Smooth muscle cell (in vitro differentiated cells): ENCODE data around the gene C2CD2. TPM values are rescaled to one million over a fixed set of nuclear protein-coding genes. Genes with fewer than 3 reads are reported as not detected.
"Not testable (repeated sequence)": the region's sequence is repeated elsewhere in the genome, so short reads cannot be mapped to it uniquely, and the experiment has no call there.

ENCODE experiments used
- DNase-seq: peaks from one replicate; lab custom pipeline; 2025; ENCODE audit not compliant: unreplicated experiment; lab: John Stamatoyannopoulos, UW
- H2AFZ ChIP-seq: fragments of 200-600 bp; sonication (generic); 2 replicates; pipeline ENCODE4 v1.6.0; 2016; ENCODE audit warnings: antibody characterized with exemption, low read depth, mild to moderate bottlenecking
- H3F3A ChIP-seq: fragments of 200-600 bp; sonication (generic); 2 replicates; pipeline ENCODE4 v1.6.0; 2017; ENCODE audit warnings: antibody characterized with exemption, low read depth
- H3K27ac ChIP-seq: fragments of 200-600 bp; sonication (generic); 2 replicates; pipeline ENCODE4 v1.5.1; 2016; ENCODE audit warnings: low read depth, mild to moderate bottlenecking
- H3K27me3 ChIP-seq: fragments of 200-600 bp; sonication (generic); 2 replicates; pipeline ENCODE4 v1.6.1; 2016; ENCODE audit warnings: low read depth, mild to moderate bottlenecking
- H3K36me3 ChIP-seq: fragments of 200-600 bp; sonication (generic); 2 replicates; pipeline ENCODE4 v1.5.1; 2016; ENCODE audit warnings: low read depth
- H3K4me1 ChIP-seq: fragments of 200-600 bp; sonication (generic); 2 replicates; pipeline ENCODE4 v1.5.1; 2016; ENCODE audit warnings: low read depth
- H3K4me2 ChIP-seq: fragments of 200-600 bp; sonication (generic); 2 replicates; pipeline ENCODE4 v1.6.0; 2016; ENCODE audit warnings: mild to moderate bottlenecking
- H3K4me3 ChIP-seq: fragments of 200-600 bp; sonication (generic); 2 replicates; pipeline ENCODE4 v1.5.1; 2016; ENCODE audit warnings: mild to moderate bottlenecking
- H3K79me2 ChIP-seq: fragments of 200-600 bp; sonication (generic); 2 replicates; pipeline ENCODE4 v1.6.0; 2016; ENCODE audit warnings: low read depth, mild to moderate bottlenecking
- H3K9ac ChIP-seq: fragments of 200-600 bp; sonication (generic); 2 replicates; pipeline ENCODE4 v1.6.0; 2016; ENCODE audit warnings: low read depth
- H3K9me3 ChIP-seq: fragments of 200-600 bp; sonication (generic); replicated peaks from 2 replicates; pipeline ENCODE4 v1.5.1; 2016; ENCODE audit warnings: low read depth
- H4K20me1 ChIP-seq: fragments of 200-600 bp; sonication (generic); 2 replicates; pipeline ENCODE4 v1.6.0; 2016; ENCODE audit warnings: low read depth
- WGBS: methylation state at CpG from one replicate; pipeline ENCODE4 v1.1.7; 2016; ENCODE audit warnings: low lambda C conversion rate; 5-methylcytosine and 5-hydroxymethylcytosine counted together
- polyA plus RNA-seq: library from polyadenylated mRNA; unstranded; fragments of >200 nt; fragmentation: Nextera tagmentation; extraction: Ambion mirVana; gene quantifications from 2 replicates; pipeline ENCODE4 v1.2.1, GENCODE V29; 2016
- total RNA-seq: library from RNA; depleted of rRNA; stranded (reverse); fragments of >200 nt; gene quantifications from 2 replicates; pipeline ENCODE4 v1.2.3, GENCODE V29; 2014
- TF ChIP-seq, protein P1 (sequence below): fragments of 200-600 bp; sonication (generic); IDR thresholded peaks from 2 replicates; pipeline ENCODE4 v1.5.1; 2017; ENCODE audit warnings: borderline replicate concordance, mild to moderate bottlenecking, antibody characterized with exemption; ENCODE audit not compliant: insufficient read depth, poor library complexity, severe bottlenecking

Gene C2CD2
- total and polyA plus RNA-seq, 2 experiments from 2014 or later = 3.4 to 6.1 TPM

DNA sequence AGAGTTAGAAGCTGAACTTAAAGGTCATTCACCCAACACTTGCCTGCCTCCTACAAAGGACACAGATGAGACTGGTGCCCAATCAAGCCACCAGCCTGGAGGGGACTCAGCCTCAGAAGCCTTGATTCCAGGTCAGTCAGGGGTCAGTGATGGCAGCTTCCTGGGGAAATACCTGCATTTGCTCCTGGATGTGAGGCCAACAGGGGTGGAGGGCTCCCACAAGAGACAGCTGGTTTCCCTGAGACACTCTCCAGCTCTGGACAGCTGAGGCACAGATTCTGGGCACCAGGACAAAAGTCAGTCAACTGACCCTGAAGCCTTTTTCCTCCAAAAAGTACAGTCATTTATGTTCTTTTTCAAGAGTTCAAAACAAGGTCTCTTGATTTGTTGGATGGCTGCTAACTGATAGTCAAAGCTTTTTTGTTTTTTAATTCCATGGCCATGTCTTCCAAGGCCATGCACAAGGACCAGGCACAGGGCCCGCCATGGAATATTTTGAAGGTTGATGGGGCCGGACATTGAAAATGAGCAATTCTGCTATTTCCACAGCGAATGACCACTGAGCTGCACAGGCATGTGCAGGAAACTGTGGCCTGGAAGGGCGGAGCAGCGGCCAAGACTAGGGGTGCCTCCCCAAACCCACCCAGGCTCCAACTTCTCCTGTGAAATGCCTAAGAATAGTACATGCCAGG is 1.8 kb downstream of the C2CD2 start:
- no peaks in the 10 kb centered on the region for H3K27me3 ChIP-seq
- H3K4me2 ChIP-seq = no peak overlapping the region
- peaks cover 21% of the 10 kb centered on the region for H3K4me1 ChIP-seq
- H3K27ac ChIP-seq = no peak overlapping the region
- H3K79me2 ChIP-seq = no peaks in the 10 kb centered on the region
- H3K9ac ChIP-seq = no peak overlapping the region
- TF ChIP-seq, protein P1, sequence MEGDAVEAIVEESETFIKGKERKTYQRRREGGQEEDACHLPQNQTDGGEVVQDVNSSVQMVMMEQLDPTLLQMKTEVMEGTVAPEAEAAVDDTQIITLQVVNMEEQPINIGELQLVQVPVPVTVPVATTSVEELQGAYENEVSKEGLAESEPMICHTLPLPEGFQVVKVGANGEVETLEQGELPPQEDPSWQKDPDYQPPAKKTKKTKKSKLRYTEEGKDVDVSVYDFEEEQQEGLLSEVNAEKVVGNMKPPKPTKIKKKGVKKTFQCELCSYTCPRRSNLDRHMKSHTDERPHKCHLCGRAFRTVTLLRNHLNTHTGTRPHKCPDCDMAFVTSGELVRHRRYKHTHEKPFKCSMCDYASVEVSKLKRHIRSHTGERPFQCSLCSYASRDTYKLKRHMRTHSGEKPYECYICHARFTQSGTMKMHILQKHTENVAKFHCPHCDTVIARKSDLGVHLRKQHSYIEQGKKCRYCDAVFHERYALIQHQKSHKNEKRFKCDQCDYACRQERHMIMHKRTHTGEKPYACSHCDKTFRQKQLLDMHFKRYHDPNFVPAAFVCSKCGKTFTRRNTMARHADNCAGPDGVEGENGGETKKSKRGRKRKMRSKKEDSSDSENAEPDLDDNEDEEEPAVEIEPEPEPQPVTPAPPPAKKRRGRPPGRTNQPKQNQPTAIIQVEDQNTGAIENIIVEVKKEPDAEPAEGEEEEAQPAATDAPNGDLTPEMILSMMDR = no peak
- no peak overlapping the region for H2AFZ ChIP-seq
- no peak for DNase-seq
- no peaks in the 10 kb centered on the region for H3K9me3 ChIP-seq
- H4K20me1 ChIP-seq = peaks cover 4% of the 10 kb centered on the region
- H3K36me3 ChIP-seq = no peaks in the 10 kb centered on the region
- no peak overlapping the region for H3K4me3 ChIP-seq
- H3F3A ChIP-seq = peaks cover 14% of the 10 kb centered on the region
- WGBS = 97% methylated on average over 5 of the region's 5 CpGs

DNA sequence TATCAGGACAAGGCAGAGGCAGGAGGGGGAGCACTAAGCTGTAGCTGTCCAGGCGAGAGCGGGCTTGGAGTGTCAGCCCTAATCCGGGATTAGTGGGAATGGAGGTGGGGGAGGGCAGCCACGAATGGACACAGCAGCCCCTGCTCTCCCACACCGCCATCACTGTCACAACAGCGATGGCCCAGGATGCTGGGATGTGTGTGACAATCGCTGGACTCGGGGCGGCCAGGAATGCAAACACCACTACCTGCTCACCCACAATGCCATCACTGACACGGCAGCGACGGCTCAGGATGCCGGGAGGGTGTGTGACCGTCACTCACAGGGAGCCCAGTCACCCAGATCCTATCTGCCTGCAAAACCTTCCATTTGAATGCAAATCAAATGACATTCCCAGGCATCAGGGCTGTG is 2.9 kb downstream of the C2CD2 start:
- Histone ChIP-seq H3K4me2 (peak overlapping the region; percentile 1), H3K4me1 (peaks cover 21% of the 10 kb centered on the region), H3K36me3 (no peaks in the 10 kb centered on the region), H3F3A (peaks cover 6% of the 10 kb centered on the region), H3K27ac (no peak overlapping the region), H3K27me3 (no peaks in the 10 kb centered on the region), H4K20me1 (peaks cover 9% of the 10 kb centered on the region), H3K79me2 (no peaks in the 10 kb centered on the region), H3K9me3 (no peaks in the 10 kb centered on the region), H2AFZ (no peak overlapping the region), H3K9ac (no peak overlapping the region), H3K4me3 (no peak overlapping the region)
- WGBS = 10% methylated on average over 14 of the region's 14 CpGs
- DNase-seq = no peak
- TF ChIP-seq, protein P1 = no peak

DNA sequence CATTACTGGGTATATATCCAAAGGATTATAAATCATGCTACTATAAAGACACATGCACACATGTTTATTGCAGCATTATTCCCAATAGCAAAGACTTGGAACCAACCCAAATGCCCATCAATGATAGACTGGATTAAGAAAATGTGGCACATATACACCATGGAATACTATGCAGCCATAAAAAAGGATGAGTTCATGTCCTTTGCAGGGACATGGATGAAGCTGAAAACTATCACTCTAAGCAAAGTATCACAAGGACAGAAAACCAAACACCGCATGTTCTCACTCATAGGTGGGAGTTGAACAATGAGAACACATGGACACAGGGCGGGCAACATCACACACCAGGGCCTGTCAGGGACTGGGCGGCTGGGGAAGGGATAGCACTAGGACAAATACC is 4.2 kb downstream of the C2CD2 start:
- not testable (repeated sequence) for H3K4me2 ChIP-seq, H3K4me3 ChIP-seq, H3K9ac ChIP-seq, H3F3A ChIP-seq, H3K36me3 ChIP-seq, H4K20me1 ChIP-seq, H3K27ac ChIP-seq, DNase-seq, H2AFZ ChIP-seq, H3K27me3 ChIP-seq, H3K79me2 ChIP-seq, H3K9me3 ChIP-seq
- peaks cover 21% of the 10 kb centered on the region for H3K4me1 ChIP-seq
- WGBS = 99% methylated on average over 3 of the region's 3 CpGs

DNA sequence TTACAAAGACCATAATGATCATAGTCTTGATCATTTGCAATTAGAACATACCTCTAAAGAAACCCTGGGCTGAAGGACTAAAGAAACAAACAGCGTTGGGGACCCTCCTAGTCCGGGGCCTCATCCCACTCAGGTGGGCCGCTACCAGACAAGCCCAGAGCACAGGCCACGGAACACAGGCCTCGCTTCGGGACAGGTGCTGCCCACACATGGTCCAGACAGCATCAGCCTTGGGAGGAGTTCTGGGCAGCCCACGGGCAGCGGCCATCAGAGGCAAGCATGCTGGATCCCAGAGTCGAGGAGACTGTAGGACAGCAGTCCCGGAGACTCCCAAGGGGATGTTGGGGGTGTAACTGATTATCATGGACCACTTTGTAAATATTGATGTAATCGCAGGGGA is 4.9 kb downstream of the C2CD2 start:
- Histone ChIP-seq H3K27me3 (no peaks in the 10 kb centered on the region), H3K4me1 (peaks cover 21% of the 10 kb centered on the region), H3K9ac (no peak overlapping the region), H3K79me2 (no peaks in the 10 kb centered on the region), H3K4me3 (no peak overlapping the region), H3F3A (no peaks in the 10 kb centered on the region), H3K9me3 (no peaks in the 10 kb centered on the region), H3K27ac (no peak overlapping the region), H3K4me2 (no peak overlapping the region), H2AFZ (no peak overlapping the region), H4K20me1 (peaks cover 9% of the 10 kb centered on the region), H3K36me3 (no peaks in the 10 kb centered on the region)
- TF ChIP-seq, protein P1 = no peak
- no peak for DNase-seq
- 97% methylated on average over 11 of the region's 11 CpGs for WGBS
